ENCODE measurements around the gene ALCAM. TPM values are rescaled to one million over a fixed set of nuclear protein-coding genes. Genes with fewer than 3 reads are reported as not detected.

Gene ALCAM
- total RNA-seq, 1 donor from 2014 or later, result 294 TPM

DNA sequence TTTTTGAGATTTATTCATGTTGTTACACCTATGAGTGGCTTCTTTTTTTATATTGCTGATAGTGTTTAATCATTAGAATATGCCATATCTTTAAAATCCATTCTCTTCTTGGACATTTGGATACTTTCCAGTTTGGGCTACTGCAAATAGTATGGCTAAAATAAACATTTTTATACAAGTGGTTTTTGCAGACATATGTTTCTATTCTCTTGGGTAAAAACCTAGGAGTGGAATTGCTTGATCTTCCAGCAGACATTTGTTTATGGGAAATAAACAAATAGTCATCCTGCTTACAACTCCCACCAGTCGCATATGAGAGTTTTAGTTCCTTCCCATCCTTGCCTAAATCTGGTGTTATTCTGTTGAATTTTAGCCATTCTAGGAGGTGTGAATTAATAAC, 193.1 kb downstream of the ALCAM start:
- no peak for DNase-seq (ENCODE audit: low read depth)
- Histone ChIP-seq H3K4me3 (ENCODE audit: low read depth, low read length) (no peak overlapping the region), H3K36me3 (ENCODE audit: control insufficient read depth, insufficient read depth, low read length) (peaks cover 1% of the 10 kb centered on the region), H3K27me3 (ENCODE audit: control insufficient read depth, insufficient read depth, low read length) (no peaks in the 10 kb centered on the region)
- TF ChIP-seq, protein P1, sequence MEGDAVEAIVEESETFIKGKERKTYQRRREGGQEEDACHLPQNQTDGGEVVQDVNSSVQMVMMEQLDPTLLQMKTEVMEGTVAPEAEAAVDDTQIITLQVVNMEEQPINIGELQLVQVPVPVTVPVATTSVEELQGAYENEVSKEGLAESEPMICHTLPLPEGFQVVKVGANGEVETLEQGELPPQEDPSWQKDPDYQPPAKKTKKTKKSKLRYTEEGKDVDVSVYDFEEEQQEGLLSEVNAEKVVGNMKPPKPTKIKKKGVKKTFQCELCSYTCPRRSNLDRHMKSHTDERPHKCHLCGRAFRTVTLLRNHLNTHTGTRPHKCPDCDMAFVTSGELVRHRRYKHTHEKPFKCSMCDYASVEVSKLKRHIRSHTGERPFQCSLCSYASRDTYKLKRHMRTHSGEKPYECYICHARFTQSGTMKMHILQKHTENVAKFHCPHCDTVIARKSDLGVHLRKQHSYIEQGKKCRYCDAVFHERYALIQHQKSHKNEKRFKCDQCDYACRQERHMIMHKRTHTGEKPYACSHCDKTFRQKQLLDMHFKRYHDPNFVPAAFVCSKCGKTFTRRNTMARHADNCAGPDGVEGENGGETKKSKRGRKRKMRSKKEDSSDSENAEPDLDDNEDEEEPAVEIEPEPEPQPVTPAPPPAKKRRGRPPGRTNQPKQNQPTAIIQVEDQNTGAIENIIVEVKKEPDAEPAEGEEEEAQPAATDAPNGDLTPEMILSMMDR (IDR thresholded peaks at IDR 0.05; ENCODE audit: insufficient read depth, low read length, severe bottlenecking), result no peak
- FAIRE-seq, result no peak

DNA sequence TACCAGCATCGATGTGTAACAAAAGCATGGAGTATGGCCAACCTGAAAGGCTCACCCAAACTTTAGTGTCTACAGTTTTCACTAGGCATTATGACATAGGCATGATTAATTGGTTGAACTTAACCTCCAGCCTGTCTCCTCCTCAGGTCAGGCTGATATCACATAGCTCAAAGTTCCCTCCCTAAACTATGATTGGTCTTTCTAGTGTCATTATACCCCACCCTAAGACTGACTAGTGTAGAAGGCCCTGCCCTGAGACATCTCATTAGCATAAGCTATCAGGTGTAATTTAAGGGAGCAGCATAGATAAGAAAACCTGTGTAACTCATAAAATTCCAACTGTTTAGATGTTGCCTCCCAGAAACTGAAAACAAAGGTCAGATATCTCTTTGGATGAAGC, 195.2 kb downstream of the ALCAM start:
- no peak for FAIRE-seq
- DNase-seq (ENCODE audit: low read depth), result no peak
- Histone ChIP-seq H3K27me3 (ENCODE audit: control insufficient read depth, insufficient read depth, low read length) (no peaks in the 10 kb centered on the region), H3K4me3 (ENCODE audit: low read depth, low read length) (no peak overlapping the region), H3K36me3 (ENCODE audit: control insufficient read depth, insufficient read depth, low read length) (peaks cover 1% of the 10 kb centered on the region)
- TF ChIP-seq, protein P1 (IDR thresholded peaks at IDR 0.05; ENCODE audit: insufficient read depth, low read length, severe bottlenecking), result no peak

DNA sequence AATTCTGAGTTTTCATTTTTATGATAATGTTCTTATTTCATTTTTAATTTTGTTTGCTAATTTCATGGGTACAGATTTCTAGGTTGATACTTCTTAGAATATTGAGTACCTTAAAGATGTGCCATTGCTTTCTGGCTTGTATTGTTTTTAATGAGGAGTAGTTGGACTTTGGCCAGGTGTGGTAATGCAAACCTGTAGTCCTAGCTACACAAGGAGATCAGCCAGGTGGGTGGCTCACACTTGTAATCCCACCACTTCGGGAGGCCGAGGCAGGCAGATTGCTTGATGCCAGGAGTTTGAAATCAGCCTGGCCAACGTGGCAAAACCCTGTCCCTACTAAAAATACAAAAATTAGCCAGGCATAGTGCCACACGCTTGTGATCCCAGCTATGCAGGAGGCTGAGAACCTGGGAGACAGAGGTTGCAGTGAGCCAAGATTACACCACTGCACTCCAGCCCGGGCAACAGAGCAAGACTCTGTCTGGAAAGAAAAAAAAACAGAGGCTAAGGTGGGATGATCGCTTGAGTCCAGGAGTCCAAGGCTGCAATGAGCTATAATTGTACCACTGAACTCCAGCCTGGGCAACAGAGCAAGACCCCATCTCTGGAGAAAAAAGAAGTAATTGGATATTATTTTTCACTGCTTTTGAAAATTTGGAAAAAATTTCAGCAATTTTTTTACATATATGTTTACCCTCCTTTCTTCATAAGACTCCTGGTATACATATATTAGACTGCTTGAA, 198.0 kb downstream of the ALCAM start:
- Histone ChIP-seq H3K36me3 (ENCODE audit: control insufficient read depth, insufficient read depth, low read length) (no peaks in the 10 kb centered on the region), H3K27me3 (ENCODE audit: control insufficient read depth, insufficient read depth, low read length) (no peaks in the 10 kb centered on the region), H3K4me3 (ENCODE audit: low read depth, low read length) (no peak overlapping the region)
- FAIRE-seq (no peak), DNase-seq (ENCODE audit: low read depth) (no peak)
- TF ChIP-seq, protein P1 (IDR thresholded peaks at IDR 0.05; ENCODE audit: insufficient read depth, low read length, severe bottlenecking), result no peak

DNA sequence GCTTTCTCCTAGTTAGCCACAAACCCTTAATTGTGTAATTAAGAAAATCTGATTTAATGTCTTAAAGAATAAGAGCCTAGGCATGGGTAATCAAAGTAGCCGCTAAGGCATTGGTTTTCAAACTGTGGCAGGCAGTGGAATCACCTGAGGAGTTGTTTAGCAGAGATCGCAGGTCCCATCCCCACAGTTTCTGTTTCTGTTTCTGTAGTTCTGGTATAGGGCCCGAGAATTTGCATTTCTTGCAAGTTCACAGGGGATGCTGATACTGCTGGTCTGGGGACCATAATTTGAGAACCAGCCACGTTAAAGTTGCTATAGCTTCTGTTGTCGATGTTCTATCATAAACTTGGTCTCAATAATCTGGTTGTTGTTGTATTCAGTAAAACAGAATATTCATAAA, 204.3 kb downstream of the ALCAM start:
- TF ChIP-seq, protein P1 (IDR thresholded peaks at IDR 0.05; ENCODE audit: insufficient read depth, low read length, severe bottlenecking), result no peak
- Histone ChIP-seq H3K27me3 (ENCODE audit: control insufficient read depth, insufficient read depth, low read length) (no peaks in the 10 kb centered on the region), H3K4me3 (ENCODE audit: low read depth, low read length) (no peak overlapping the region), H3K36me3 (ENCODE audit: control insufficient read depth, insufficient read depth, low read length) (peaks cover 6% of the 10 kb centered on the region)
- DNase-seq (ENCODE audit: low read depth) (no peak), FAIRE-seq (no peak)

DNA sequence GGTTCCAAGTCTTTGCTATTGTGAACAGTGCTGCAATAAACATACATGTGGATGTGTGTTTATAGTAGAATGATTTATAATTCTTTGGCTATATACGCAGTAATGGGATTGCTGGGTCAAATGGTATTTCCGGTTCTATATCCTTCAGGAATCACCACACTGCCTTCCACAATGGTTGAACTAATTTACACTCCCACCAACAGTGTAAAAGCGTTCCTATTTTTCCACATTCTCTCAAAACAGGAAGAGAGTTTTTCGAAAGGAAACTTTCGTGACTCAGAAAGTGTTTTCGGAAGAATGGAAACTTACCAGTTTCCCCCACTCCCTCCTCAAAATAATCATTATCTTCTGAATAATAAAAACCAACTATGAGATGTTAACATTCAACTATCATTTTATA, 205.8 kb downstream of the ALCAM start:
- TF ChIP-seq, protein P1 (IDR thresholded peaks at IDR 0.05; ENCODE audit: insufficient read depth, low read length, severe bottlenecking), result no peak
- no peak overlapping the region for H3K4me3 ChIP-seq (ENCODE audit: low read depth, low read length)
- H3K27me3 ChIP-seq (ENCODE audit: control insufficient read depth, insufficient read depth, low read length), result no peaks in the 10 kb centered on the region
- no peak for FAIRE-seq
- DNase-seq (ENCODE audit: low read depth), result no peak
- H3K36me3 ChIP-seq (ENCODE audit: control insufficient read depth, insufficient read depth, low read length), result peaks cover 6% of the 10 kb centered on the region

DNA sequence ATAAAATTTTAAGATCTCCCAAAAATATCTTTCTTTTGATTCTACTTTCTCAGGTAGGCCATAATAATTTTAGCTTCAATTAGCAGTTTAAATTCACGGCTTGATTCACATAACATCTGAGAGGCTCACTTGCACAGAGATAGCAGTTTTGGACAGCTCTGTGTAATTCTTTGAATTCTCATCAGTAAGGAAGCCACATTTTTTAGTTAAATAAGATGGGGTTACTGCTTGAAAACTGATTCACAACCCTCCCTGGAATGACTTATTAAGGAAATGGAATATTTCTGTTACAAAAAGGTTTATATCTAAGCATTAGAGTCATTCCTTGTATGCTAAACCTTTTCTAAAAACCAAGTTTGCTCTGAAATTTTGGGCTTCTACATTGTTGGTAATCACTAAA, 212.7 kb downstream of the ALCAM start:
- H3K36me3 ChIP-seq (ENCODE audit: control insufficient read depth, insufficient read depth, low read length), result peaks cover 3% of the 10 kb centered on the region
- FAIRE-seq, result no peak
- TF ChIP-seq, protein P1 (IDR thresholded peaks at IDR 0.05; ENCODE audit: insufficient read depth, low read length, severe bottlenecking), result no peak
- H3K27me3 ChIP-seq (ENCODE audit: control insufficient read depth, insufficient read depth, low read length), result no peaks in the 10 kb centered on the region
- no peak for DNase-seq (ENCODE audit: low read depth)
- no peak overlapping the region for H3K4me3 ChIP-seq (ENCODE audit: low read depth, low read length)

Measured in bronchial epithelial cell (primary cell).